IPS-11a (cell line): ENCODE results near the gene PON2.
"Not testable (repeated sequence)": the region's sequence is repeated elsewhere in the genome, so short reads cannot be mapped to it uniquely, and the experiment has no call there.

Experiments
- H3K4me3 ChIP-seq: one replicate; pipeline ENCODE4 v1.5.1; 2013; ENCODE audit warnings: low read depth, low read length, control low read depth

PON2 gene

GRCh38 chr7:95434557-95435421 is at the start of gene PON2:
Gene PON2, minus strand, starts transcription at chr7:95435028. Its CDS starts 77 bp downstream, at chr7:95434951.
- peak within 1 kb of the TSS; percentile 62 for H3K4me3 ChIP-seq

GRCh38 chr7:95482424-95482823 is 47.6 kb upstream of the PON2 start:
- no peak overlapping the region for H3K4me3 ChIP-seq

GRCh38 chr7:95481271-95482165 is 46.7 kb upstream of the PON2 start:
- no peak overlapping the region for H3K4me3 ChIP-seq

- H3K4me3 ChIP-seq: no peak overlapping the region
These were observed 45.3 kb upstream of the PON2 start for GRCh38 chr7:95479992-95480624.

- H3K4me3 ChIP-seq: no peak overlapping the region
These were observed 43.6 kb upstream of the PON2 start for GRCh38 chr7:95478272-95479037.

- no peak overlapping the region for H3K4me3 ChIP-seq
These were observed 42.2 kb upstream of the PON2 start for GRCh38 chr7:95476904-95477594.

- no peak overlapping the region for H3K4me3 ChIP-seq
These were observed 41.4 kb upstream of the PON2 start for GRCh38 chr7:95476072-95476847.

- no peak overlapping the region for H3K4me3 ChIP-seq
These were observed 38.6 kb upstream of the PON2 start for GRCh38 chr7:95473276-95473985.

- H3K4me3 ChIP-seq: no peak overlapping the region
These were observed 37.8 kb upstream of the PON2 start for GRCh38 chr7:95472581-95473161.

GRCh38 chr7:95471071-95471470 is 36.2 kb upstream of the PON2 start:
- no peak overlapping the region for H3K4me3 ChIP-seq

GRCh38 chr7:95470452-95470851 is 35.6 kb upstream of the PON2 start:
- H3K4me3 ChIP-seq: no peak overlapping the region

- H3K4me3 ChIP-seq: no peak overlapping the region
These were observed 35.0 kb upstream of the PON2 start for GRCh38 chr7:95469848-95470247.

GRCh38 chr7:95469187-95469586 is 34.4 kb upstream of the PON2 start:
- no peak overlapping the region for H3K4me3 ChIP-seq

- no peak overlapping the region for H3K4me3 ChIP-seq
These were observed 33.2 kb upstream of the PON2 start for GRCh38 chr7:95467912-95468607.

- H3K4me3 ChIP-seq: not testable (repeated sequence)
These were observed 25.8 kb upstream of the PON2 start for GRCh38 chr7:95460653-95461052.

GRCh38 chr7:95457947-95458346 is 23.1 kb upstream of the PON2 start:
- no peak overlapping the region for H3K4me3 ChIP-seq

GRCh38 chr7:95454438-95455045 is 19.7 kb upstream of the PON2 start:
- H3K4me3 ChIP-seq: no peak overlapping the region
